Thyroid gland (tissue), 4 donors: ENCODE measurements around the gene FYB1. TPM values are rescaled to one million over a fixed set of nuclear protein-coding genes. Genes with fewer than 3 reads are reported as not detected.

Experiments used
- DNase-seq, 2 donors: peaks; one replicate each; pipeline ENCODE4 v3.0.0-alpha.2; 2019
- H3K27ac ChIP-seq, 3 donors: fragments of 200-600 bp; sonication (generic); 1 replicate in 2 of 3; 2 replicates in 1 of 3; pipeline ENCODE4 v1.5.1; 2016 to 2019; ENCODE audit warnings: mild to moderate bottlenecking in 1 of 3, moderate library complexity in 1 of 3
- H3K27me3 ChIP-seq: fragments of 200-600 bp; sonication (generic); one replicate; pipeline ENCODE4 v1.5.1; 2019
- H3K36me3 ChIP-seq, 2 donors: fragments of 200-600 bp; sonication (generic); one replicate each; pipeline ENCODE4 v1.5.1; 2016 to 2019
- H3K4me1 ChIP-seq, 2 donors: fragments of 200-600 bp; sonication (generic); one replicate each; pipeline ENCODE4 v1.5.1; 2017 to 2019
- H3K4me3 ChIP-seq, 3 donors: fragments of 200-600 bp; sonication (generic); replicated peaks in 1 of 3; 1 replicate in 2 of 3; 2 replicates in 1 of 3; pipeline ENCODE4 v1.5.1; 2016; ENCODE audit warnings: mild to moderate bottlenecking in 1 of 3
- H3K9me3 ChIP-seq: fragments of 200-600 bp; sonication (generic); one replicate; pipeline ENCODE4 v1.5.1; 2017
- POLR2A ChIP-seq, 2 donors: fragments of 450-650 bp; IDR thresholded peaks; one replicate each; pipeline ENCODE4 v1.6.1; 2017; ENCODE audit warnings: antibody characterized with exemption in 2 of 2, mild to moderate bottlenecking in 2 of 2, moderate library complexity in 1 of 2
- WGBS, 2 donors: methylation state at CpG; one replicate each; pipeline ENCODE4 v1.1.5; 2017; 5-methylcytosine and 5-hydroxymethylcytosine counted together
- intact Hi-C: fragments of 100-400 bp; cut with DNase I; formaldehyde crosslinking; loops from one replicate; pipeline ENCODE4 v1.15.1; 2023
- total RNA-seq, 4 donors: library from RNA; depleted of rRNA; stranded (reverse); fragments of >200 nt; gene quantifications; one replicate each; pipeline ENCODE4 v1.2.3, GENCODE V29; 2016
- TF ChIP-seq, protein P1 (sequence below), 6 experiments: fragments of 200-600 bp in 3 of 6; fragments of 450-650 bp in 3 of 6; sonication (generic) in 3 of 6; IDR thresholded peaks; one replicate each; pipeline ENCODE4 v1.5.1; 2016 to 2019; ENCODE audit warnings: antibody characterized with exemption in 6 of 6, mild to moderate bottlenecking in 2 of 6, inconsistent platforms in 1 of 6, moderate library complexity in 1 of 6

FYB1 gene
- total RNA-seq, 4 donors from 2014 or later = 2.4 to 15.6 (median 3.7) TPM

DNA sequence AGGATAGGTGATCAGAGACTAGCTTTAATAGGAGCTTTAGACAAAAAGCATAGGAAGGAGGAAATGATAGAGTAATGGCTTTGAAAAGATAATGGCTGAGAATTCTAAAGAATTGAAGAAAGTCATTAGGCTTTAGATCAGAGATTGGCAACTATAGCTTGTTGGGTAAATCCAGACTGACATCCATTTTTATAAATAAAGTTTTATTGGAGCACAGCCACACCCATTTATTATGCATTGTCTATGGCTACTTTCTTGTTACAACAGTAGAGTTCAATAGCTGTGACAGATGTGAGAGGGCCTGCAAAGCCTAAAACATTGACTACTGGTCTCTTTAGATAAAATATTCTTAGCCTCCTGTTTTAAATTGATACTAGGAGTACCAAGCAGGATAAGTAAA, 40.7 kb upstream of the FYB1 start:
- H3K4me1 ChIP-seq = no peaks in the 10 kb centered on the region
- no peaks in the 10 kb centered on the region for H3K9me3 ChIP-seq
- TF ChIP-seq POLR2A (IDR thresholded peaks at IDR 0.05) = no peak
- TF ChIP-seq, protein P1, sequence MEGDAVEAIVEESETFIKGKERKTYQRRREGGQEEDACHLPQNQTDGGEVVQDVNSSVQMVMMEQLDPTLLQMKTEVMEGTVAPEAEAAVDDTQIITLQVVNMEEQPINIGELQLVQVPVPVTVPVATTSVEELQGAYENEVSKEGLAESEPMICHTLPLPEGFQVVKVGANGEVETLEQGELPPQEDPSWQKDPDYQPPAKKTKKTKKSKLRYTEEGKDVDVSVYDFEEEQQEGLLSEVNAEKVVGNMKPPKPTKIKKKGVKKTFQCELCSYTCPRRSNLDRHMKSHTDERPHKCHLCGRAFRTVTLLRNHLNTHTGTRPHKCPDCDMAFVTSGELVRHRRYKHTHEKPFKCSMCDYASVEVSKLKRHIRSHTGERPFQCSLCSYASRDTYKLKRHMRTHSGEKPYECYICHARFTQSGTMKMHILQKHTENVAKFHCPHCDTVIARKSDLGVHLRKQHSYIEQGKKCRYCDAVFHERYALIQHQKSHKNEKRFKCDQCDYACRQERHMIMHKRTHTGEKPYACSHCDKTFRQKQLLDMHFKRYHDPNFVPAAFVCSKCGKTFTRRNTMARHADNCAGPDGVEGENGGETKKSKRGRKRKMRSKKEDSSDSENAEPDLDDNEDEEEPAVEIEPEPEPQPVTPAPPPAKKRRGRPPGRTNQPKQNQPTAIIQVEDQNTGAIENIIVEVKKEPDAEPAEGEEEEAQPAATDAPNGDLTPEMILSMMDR (IDR thresholded peaks at IDR 0.05) = no peak
- intact Hi-C loops = no loop called here
- no peak overlapping the region for H3K4me3 ChIP-seq
- H3K27me3 ChIP-seq = no peaks in the 10 kb centered on the region
- H3K27ac ChIP-seq = no peak overlapping the region
- H3K36me3 ChIP-seq = no peaks in the 10 kb centered on the region
- no peak for DNase-seq

DNA sequence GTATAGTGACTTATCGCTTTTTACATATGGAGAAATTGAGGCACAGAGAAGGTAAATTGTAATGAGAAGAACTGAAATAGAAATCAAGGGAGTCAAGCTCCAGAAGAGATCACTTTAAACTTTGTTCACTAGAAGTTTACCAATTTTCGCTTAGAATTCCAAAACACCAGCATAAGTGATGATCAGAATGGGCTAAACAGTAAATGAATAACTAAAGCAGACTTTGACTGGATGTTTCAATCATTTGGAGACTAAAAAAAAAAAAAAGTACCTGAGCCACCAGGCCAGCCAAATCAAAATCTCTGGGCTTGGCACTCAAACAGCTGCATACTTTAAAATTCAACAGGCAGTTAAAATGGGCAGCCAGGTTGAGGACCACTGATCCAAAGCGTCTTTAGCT, 38.2 kb upstream of the FYB1 start:
- no peak overlapping the region for H3K27ac ChIP-seq
- TF ChIP-seq POLR2A (IDR thresholded peaks at IDR 0.05) = no peak
- TF ChIP-seq, protein P1 (IDR thresholded peaks at IDR 0.05) = no peak
- WGBS, 2 donors = 70 to 81% methylated on average over 3 of the region's 3 CpGs
- intact Hi-C loops = no loop called here
- no peaks in the 10 kb centered on the region for H3K36me3 ChIP-seq
- H3K9me3 ChIP-seq = no peaks in the 10 kb centered on the region
- H3K4me1 ChIP-seq = no peaks in the 10 kb centered on the region
- H3K27me3 ChIP-seq = no peaks in the 10 kb centered on the region
- DNase-seq = no peak
- no peak overlapping the region for H3K4me3 ChIP-seq

DNA sequence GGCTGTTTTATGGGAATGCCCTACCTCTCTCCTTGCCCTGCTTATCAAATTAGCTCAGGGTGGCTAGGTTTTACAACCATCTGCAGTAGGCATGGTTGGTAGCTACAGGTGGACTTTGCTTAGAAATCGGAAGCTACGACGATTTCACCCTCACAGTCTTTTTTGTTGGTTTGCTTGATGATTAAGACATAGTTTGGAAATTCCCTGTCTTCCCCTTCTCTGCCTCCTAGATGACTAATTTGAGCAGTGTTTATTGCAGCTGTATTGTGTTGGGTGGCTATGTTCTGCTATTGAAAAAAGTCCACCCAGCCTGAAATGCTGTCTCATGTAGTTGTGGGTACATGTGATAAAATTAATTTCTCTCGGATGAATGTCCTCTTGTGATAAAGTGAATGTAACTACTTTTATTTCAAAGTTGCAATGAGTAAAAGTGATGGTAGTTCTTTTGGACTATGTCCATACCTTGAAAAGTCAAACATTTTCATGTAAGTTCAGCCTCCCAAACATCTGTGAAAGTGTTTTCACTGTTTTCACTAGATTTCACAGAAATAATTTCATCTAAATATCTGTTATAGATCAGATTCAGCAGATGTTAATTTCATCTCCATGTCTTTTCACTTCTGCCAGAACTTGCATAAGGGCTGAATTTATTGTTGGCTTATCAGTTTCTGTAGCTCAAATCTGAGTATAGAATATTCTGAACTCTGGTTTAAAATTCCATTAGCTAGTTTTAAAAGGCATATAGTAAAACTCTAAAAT, 37.3 kb upstream of the FYB1 start:
- 70 to 81% methylated on average over 4 of the region's 4 CpGs for WGBS, 2 donors
- H3K27ac ChIP-seq = no peak overlapping the region
- intact Hi-C loops = no loop called here

DNA sequence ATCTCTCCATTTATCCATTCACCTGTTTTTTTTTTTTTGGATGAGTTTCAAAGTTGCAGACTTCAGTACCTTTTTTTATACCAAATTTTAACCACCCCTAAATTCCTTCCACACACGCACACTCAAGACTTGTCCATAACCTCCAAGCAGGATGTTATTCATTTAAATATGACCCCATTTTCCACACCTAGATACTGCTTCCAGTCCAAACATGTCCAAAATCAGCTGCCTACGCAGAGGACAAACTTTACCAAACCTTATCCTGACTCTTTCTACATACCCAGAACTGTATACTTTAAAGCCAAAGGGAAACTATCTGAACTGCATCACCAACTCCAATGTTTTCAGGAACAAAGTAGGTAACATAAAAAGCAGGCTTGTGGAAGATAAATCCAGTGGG, 36.0 kb upstream of the FYB1 start:
- intact Hi-C loops = no loop called here
- DNase-seq = no peak
- TF ChIP-seq POLR2A (IDR thresholded peaks at IDR 0.05) = no peak
- TF ChIP-seq, protein P1 (IDR thresholded peaks at IDR 0.05) = no peak
- Histone ChIP-seq H3K27me3 (no peaks in the 10 kb centered on the region), H3K4me1 (no peaks in the 10 kb centered on the region), H3K9me3 (no peaks in the 10 kb centered on the region), H3K27ac (no peak overlapping the region), H3K4me3 (no peak overlapping the region), H3K36me3 (no peaks in the 10 kb centered on the region)
- 97% methylated on average over 2 of the region's 2 CpGs for WGBS, 2 donors

More for the DNA sequence above, 37.3 kb upstream of the FYB1 start:
- H3K4me1 ChIP-seq = no peaks in the 10 kb centered on the region
- H3K36me3 ChIP-seq = no peaks in the 10 kb centered on the region
- no peak overlapping the region for H3K4me3 ChIP-seq
- H3K9me3 ChIP-seq = no peaks in the 10 kb centered on the region
- DNase-seq = no peak
- H3K27me3 ChIP-seq = no peaks in the 10 kb centered on the region
- TF ChIP-seq, protein P1 (IDR thresholded peaks at IDR 0.05) = no peak
- no peak for TF ChIP-seq POLR2A (IDR thresholded peaks at IDR 0.05)

DNA sequence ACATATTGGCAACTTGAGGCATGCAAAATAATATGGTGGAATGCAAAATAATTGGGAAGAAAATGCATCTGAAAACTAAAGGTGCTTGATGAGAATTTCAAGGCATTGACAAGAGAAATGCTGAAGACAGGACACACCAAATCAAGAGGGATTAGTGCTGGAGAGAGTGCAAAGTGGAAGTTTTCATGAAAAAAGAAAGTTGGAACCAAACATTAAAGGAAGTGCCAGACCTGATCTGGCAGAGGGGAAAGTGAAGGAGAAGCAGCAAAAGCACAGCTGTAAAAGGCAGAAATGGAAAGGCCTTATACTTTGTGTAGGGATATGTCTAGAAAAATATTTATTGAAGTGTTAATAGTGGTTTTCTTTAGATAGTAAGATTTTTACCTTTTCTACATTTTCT, 35.3 kb upstream of the FYB1 start:
- no peaks in the 10 kb centered on the region for H3K9me3 ChIP-seq
- TF ChIP-seq, protein P1 (IDR thresholded peaks at IDR 0.05) = no peak
- no peak for TF ChIP-seq POLR2A (IDR thresholded peaks at IDR 0.05)
- no peak overlapping the region for H3K27ac ChIP-seq
- no peaks in the 10 kb centered on the region for H3K4me1 ChIP-seq
- no peaks in the 10 kb centered on the region for H3K36me3 ChIP-seq
- H3K27me3 ChIP-seq = no peaks in the 10 kb centered on the region
- intact Hi-C loops = no loop called here
- no peak for DNase-seq
- no peak overlapping the region for H3K4me3 ChIP-seq
